Natural killer cell (primary cell): Measurements from ENCODE around the gene TCFL5. TPM values are rescaled to one million over a fixed set of nuclear protein-coding genes. Genes with fewer than 3 reads are reported as not detected.
A peak's percentile ranks its signal among the peaks of the same experiment; 100 is the strongest.

Experiments
- ATAC-seq, 3 donors: fragments of 150-1000 bp in 2 of 3; fragments of 200-7000 bp in 1 of 3; cut with Tn5 transposase; 1 replicate in 1 of 3; 2 replicates in 2 of 3; pipeline ENCODE4 v1.10.0; 2021; ENCODE audit warnings: mild to moderate bottlenecking in 2 of 3, moderate library complexity in 2 of 3
- DNase-seq, 2 donors: peaks; one replicate each; pipeline versions ENCODE4 v3.0.0 to v3.0.0-alpha.2; 2013 to 2021; ENCODE audit warnings: mixed read lengths in 1 of 2
- H3K27ac ChIP-seq: one replicate; pipeline ENCODE4 v1.5.1; 2013; ENCODE audit warnings: mild to moderate bottlenecking, low read length
- H3K27me3 ChIP-seq: one replicate; pipeline ENCODE4 v1.6.1; 2013; ENCODE audit warnings: low read length; ENCODE audit not compliant: control insufficient read depth, insufficient read depth
- H3K36me3 ChIP-seq: one replicate; pipeline ENCODE4 v1.6.1; 2013; ENCODE audit warnings: low read length; ENCODE audit not compliant: control insufficient read depth, insufficient read depth
- H3K4me1 ChIP-seq: one replicate; pipeline ENCODE4 v1.6.1; 2013; ENCODE audit warnings: low read length; ENCODE audit not compliant: control insufficient read depth, insufficient read depth
- H3K4me3 ChIP-seq: one replicate; pipeline ENCODE4 v1.5.1; 2013; ENCODE audit warnings: low read length
- H3K9me3 ChIP-seq: one replicate; pipeline ENCODE4 v1.6.1; 2013; ENCODE audit warnings: low read length; ENCODE audit not compliant: control insufficient read depth, insufficient read depth
- H3K27ac Mint-ChIP-seq, 2 donors: one replicate each; pipeline ENCODE4 v1.8.0; 2022; ENCODE audit warnings: mild to moderate bottlenecking in 2 of 2, mixed read lengths in 2 of 2, moderate library complexity in 1 of 2
- H3K27me3 Mint-ChIP-seq, 2 donors: one replicate each; pipeline ENCODE4 v1.8.0; 2022; ENCODE audit warnings: low read depth in 2 of 2, mixed read lengths in 2 of 2
- H3K36me3 Mint-ChIP-seq: one replicate; pipeline ENCODE4 v1.8.0; 2022; ENCODE audit warnings: mixed read lengths
- H3K4me1 Mint-ChIP-seq, 2 donors: one replicate each; pipeline ENCODE4 v1.8.0; 2022; ENCODE audit warnings: mixed read lengths in 2 of 2
- H3K4me3 Mint-ChIP-seq: one replicate; pipeline ENCODE4 v1.8.0; 2022; ENCODE audit warnings: mild to moderate bottlenecking, moderate library complexity, mixed read lengths
- H3K9me3 Mint-ChIP-seq, 2 donors: one replicate each; pipeline ENCODE4 v1.8.0; 2022; ENCODE audit warnings: mixed read lengths in 2 of 2
- WGBS: methylation state at CpG from one replicate; pipeline ENCODE4 v1.1.7; 2013; ENCODE audit warnings: missing lambda C conversion rate; ENCODE audit not compliant: insufficient coverage; 5-methylcytosine and 5-hydroxymethylcytosine counted together
- intact Hi-C: fragments of 100-400 bp; cut with micrococcal nuclease; formaldehyde crosslinking; loops from one replicate; pipeline ENCODE4 v1.14.2; 2022
- total RNA-seq, 4 donors: library from RNA; stranded (reverse); fragments of 120-200 nt in 1 of 4; gene quantifications; one replicate each; pipeline versions ENCODE4 v1.2.3 to v1.2.4, GENCODE V29; 2013 to 2022
- TF ChIP-seq, protein P1 (sequence below): fragments of 200-600 bp; IDR thresholded peaks from one replicate; pipeline ENCODE4 v1.8.0; 2022; ENCODE audit warnings: antibody characterized with exemption

TCFL5 gene
- total RNA-seq, 3 donors from 2014 or later (not counting 1 experiment from before 2014, with no cell fraction given), result 5.1 to 8.0 (median 6.4) TPM

DNA sequence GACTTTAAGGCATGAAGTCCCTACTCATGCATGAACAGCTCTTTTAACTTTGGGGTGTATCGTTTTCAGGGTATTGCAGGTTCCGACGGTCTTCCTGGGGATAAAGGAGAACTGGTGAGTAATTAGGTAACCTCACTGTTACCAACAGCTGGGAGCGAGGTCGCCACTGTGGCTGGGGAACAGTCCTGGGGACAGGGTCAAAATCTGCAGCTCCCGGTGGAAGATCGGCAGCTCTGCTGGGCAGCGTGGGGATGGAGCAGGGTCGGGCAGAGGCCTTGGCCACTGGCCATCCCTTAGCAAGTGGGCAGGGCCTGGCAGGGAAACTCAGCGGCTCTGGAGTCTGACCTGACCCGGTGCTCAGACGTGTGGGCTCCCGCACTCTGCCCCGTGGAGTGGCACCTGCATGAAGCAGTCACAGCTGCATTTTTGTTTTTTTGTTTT, 28.7 kb downstream of the TCFL5 start:
- DNase-seq, result no peak
- Mint-ChIP-seq H3K27me3 (no peaks in the 10 kb centered on the region), H3K9me3 (no peaks in the 10 kb centered on the region), H3K4me1 (peaks cover 0 to under 1% of the 10 kb centered on the region in 2 donors), H3K4me3 (no peak overlapping the region), H3K36me3 (no peaks in the 10 kb centered on the region), H3K27ac (no peak overlapping the region)
- Histone ChIP-seq H3K27me3 (no peaks in the 10 kb centered on the region), H3K4me1 (peaks cover 24% of the 10 kb centered on the region), H3K27ac (no peak overlapping the region), H3K4me3 (peak overlapping the region; percentile 14), H3K36me3 (no peaks in the 10 kb centered on the region), H3K9me3 (no peaks in the 10 kb centered on the region)
- 59% methylated on average over 14 of the region's 14 CpGs for WGBS
- peak in 1 of 3 donors; percentile 28 for ATAC-seq
- TF ChIP-seq, protein P1, sequence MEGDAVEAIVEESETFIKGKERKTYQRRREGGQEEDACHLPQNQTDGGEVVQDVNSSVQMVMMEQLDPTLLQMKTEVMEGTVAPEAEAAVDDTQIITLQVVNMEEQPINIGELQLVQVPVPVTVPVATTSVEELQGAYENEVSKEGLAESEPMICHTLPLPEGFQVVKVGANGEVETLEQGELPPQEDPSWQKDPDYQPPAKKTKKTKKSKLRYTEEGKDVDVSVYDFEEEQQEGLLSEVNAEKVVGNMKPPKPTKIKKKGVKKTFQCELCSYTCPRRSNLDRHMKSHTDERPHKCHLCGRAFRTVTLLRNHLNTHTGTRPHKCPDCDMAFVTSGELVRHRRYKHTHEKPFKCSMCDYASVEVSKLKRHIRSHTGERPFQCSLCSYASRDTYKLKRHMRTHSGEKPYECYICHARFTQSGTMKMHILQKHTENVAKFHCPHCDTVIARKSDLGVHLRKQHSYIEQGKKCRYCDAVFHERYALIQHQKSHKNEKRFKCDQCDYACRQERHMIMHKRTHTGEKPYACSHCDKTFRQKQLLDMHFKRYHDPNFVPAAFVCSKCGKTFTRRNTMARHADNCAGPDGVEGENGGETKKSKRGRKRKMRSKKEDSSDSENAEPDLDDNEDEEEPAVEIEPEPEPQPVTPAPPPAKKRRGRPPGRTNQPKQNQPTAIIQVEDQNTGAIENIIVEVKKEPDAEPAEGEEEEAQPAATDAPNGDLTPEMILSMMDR, result no peak
- intact Hi-C loops, result no loop called here

DNA sequence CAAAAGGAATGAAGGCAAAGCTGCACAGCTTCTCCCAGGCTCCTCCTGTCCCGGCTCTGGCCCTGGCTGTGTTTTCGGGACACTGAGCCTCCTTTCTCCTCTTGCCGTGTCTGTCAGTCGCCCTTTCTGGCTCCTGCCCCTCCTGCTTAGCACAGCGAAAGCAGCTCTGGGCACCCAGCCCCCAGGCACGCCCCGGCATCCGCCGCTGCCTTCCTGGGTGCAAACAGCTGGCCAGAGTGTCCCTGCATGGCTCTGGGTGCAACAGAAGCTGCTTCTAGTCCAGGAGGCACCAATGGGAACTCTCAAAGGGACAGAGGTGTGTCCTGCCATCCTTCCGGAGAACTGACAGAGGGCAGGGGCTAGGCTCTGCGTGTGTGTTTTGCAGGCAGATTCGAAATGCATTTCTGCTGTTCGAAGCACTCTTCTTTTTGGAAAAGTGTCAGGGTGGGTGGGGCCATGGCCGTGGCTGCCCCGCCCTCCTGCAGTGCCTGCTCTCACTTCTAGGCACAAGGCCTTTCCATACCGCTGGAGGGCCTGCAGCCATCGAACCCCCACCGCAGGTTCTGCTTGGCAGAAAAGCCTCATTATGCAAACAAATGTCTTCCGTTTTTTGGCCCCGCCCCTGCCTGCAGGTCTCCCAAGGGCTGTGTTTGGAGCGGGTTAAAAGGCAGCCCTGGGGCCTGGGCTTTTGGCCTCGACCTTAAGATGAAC, 29.3 kb downstream of the TCFL5 start:
- TF ChIP-seq, protein P1, result no peak
- Mint-ChIP-seq H3K9me3 (no peaks in the 10 kb centered on the region), H3K27ac (no peak overlapping the region), H3K36me3 (no peaks in the 10 kb centered on the region), H3K4me1 (no peaks in the 10 kb centered on the region), H3K4me3 (no peak overlapping the region), H3K27me3 (no peaks in the 10 kb centered on the region)
- H3K4me1 ChIP-seq, result peaks cover 18% of the 10 kb centered on the region
- peak in 1 of 3 donors; percentile 66 for ATAC-seq
- no peaks in the 10 kb centered on the region for H3K9me3 ChIP-seq
- H3K36me3 ChIP-seq, result no peaks in the 10 kb centered on the region
- 57% methylated on average over 22 of the region's 22 CpGs for WGBS
- peak overlapping the region; percentile 14 for H3K4me3 ChIP-seq
- intact Hi-C loops, result no loop called here
- H3K27me3 ChIP-seq, result no peaks in the 10 kb centered on the region
- DNase-seq, result peak in 1 of 2 donors; percentile 50
- H3K27ac ChIP-seq, result no peak overlapping the region

DNA sequence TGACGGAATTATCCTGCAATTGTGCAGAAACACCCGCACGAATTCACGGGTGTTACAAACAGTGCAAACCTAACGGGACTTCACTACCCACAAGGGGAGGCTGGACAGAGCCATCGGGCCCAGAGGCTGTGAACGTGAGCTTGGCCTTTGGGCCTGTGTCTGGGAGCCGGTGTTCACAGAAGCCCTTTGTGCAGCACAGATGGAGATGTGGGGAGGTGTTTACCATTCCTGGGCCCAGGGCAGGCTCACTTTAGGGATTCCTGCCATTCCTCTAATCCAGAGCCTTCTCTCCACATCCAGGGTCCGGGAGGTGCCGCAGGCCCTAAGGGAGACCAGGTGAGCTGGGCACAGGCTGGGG, 29.8 kb downstream of the TCFL5 start:
- H3K27ac Mint-ChIP-seq, result no peak overlapping the region
- H3K27me3 Mint-ChIP-seq, result no peaks in the 10 kb centered on the region
- H3K9me3 ChIP-seq, result no peaks in the 10 kb centered on the region
- no peaks in the 10 kb centered on the region for H3K36me3 Mint-ChIP-seq
- 93% methylated on average over 10 of the region's 10 CpGs for WGBS
- H3K27me3 ChIP-seq, result no peaks in the 10 kb centered on the region
- H3K4me1 Mint-ChIP-seq, result no peaks in the 10 kb centered on the region
- no peak overlapping the region for H3K4me3 ChIP-seq
- no peaks in the 10 kb centered on the region for H3K9me3 Mint-ChIP-seq
- intact Hi-C loops, result no loop called here
- H3K4me1 ChIP-seq, result peaks cover 14% of the 10 kb centered on the region
- no peak overlapping the region for H3K4me3 Mint-ChIP-seq
- no peak overlapping the region for H3K27ac ChIP-seq
- DNase-seq (no peak), ATAC-seq (no peak)
- TF ChIP-seq, protein P1, result no peak
- no peaks in the 10 kb centered on the region for H3K36me3 ChIP-seq

DNA sequence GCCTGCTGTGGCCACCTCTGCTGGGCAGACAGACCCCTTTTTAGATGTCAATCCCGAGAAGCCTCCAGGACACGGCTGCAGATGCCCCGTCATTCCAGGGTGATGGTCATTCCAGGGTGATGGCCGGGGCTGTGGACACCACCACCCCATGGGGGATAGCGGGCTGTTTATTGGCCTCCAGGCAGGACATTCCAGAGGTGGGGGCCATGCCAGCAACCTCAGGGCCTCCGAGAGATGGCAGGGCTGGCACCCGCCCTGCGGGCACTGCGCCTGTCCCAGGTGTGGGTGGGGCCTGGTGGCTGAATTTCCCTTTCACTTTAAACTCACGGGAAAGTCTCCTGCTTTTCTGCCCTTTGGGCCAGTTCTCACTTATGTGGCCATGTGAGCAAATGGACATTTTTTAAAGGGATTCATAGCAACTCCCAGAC, 30.2 kb downstream of the TCFL5 start:
- Histone ChIP-seq H3K36me3 (no peaks in the 10 kb centered on the region), H3K4me1 (peaks cover 14% of the 10 kb centered on the region), H3K27me3 (no peaks in the 10 kb centered on the region), H3K27ac (no peak overlapping the region), H3K9me3 (no peaks in the 10 kb centered on the region), H3K4me3 (no peak overlapping the region)
- intact Hi-C loops, result no loop called here
- 93% methylated on average over 10 of the region's 10 CpGs for WGBS
- no peak overlapping the region for H3K27ac Mint-ChIP-seq
- H3K4me3 Mint-ChIP-seq, result no peak overlapping the region
- TF ChIP-seq, protein P1, result no peak
- no peaks in the 10 kb centered on the region for H3K4me1 Mint-ChIP-seq
- H3K27me3 Mint-ChIP-seq, result no peaks in the 10 kb centered on the region
- DNase-seq (no peak), ATAC-seq (no peak)
- H3K9me3 Mint-ChIP-seq, result no peaks in the 10 kb centered on the region
- no peaks in the 10 kb centered on the region for H3K36me3 Mint-ChIP-seq
